G401.6 (cell line): ENCODE measurements around the gene UTP18.
"Not testable (repeated sequence)": the region's sequence is repeated elsewhere in the genome, so short reads cannot be mapped to it uniquely, and the experiment has no call there.

Source experiments
- FAIRE-seq: peaks from 2 replicates; lab custom pipeline; 2012; peaks lifted over from hg19 to GRCh38; lab: Jason Lieb, UNC

The UTP18 gene

GRCh38 chr17:51259564-51260236, 646 bp upstream of the UTP18 start, which contains the start of gene MBTD1:
TSS of gene MBTD1 (minus strand) at chr17:51260049. CDS start at chr17:51225161, 34,888 bp downstream.
- peak; percentile 36 for FAIRE-seq

- FAIRE-seq, result no peak
Observed at GRCh38 chr17:51261024-51261963, 948 bp downstream of the UTP18 start.

GRCh38 chr17:51263006-51263405, 2.7 kb downstream of the UTP18 start:
- FAIRE-seq, result no peak

GRCh38 chr17:51264466-51264865, 4.1 kb downstream of the UTP18 start:
- FAIRE-seq, result not testable (repeated sequence)

GRCh38 chr17:51269991-51270390, 9.6 kb downstream of the UTP18 start:
- FAIRE-seq, result no peak

- FAIRE-seq, result no peak
Observed at GRCh38 chr17:51270636-51271035, 10.3 kb downstream of the UTP18 start.

GRCh38 chr17:51272812-51273211, 12.5 kb downstream of the UTP18 start:
- no peak for FAIRE-seq

GRCh38 chr17:51275381-51275780, 15.0 kb downstream of the UTP18 start:
- FAIRE-seq, result no peak

- FAIRE-seq, result no peak
Observed at GRCh38 chr17:51279183-51279582, 18.8 kb downstream of the UTP18 start.

- FAIRE-seq, result no peak
Observed at GRCh38 chr17:51287412-51287811, 27.1 kb downstream of the UTP18 start.

- no peak for FAIRE-seq
Observed at GRCh38 chr17:51289696-51290111, 29.4 kb downstream of the UTP18 start.

GRCh38 chr17:51294338-51294737, 34.0 kb downstream of the UTP18 start:
- not testable (repeated sequence) for FAIRE-seq

- peak; percentile 92 for FAIRE-seq
Observed at GRCh38 chr17:51298508-51299371, 38.4 kb downstream of the UTP18 start.

- FAIRE-seq, result no peak
Observed at GRCh38 chr17:51299859-51300258, 39.5 kb downstream of the UTP18 start.

GRCh38 chr17:51305182-51305581, 44.8 kb downstream of the UTP18 start:
- FAIRE-seq, result no peak

- FAIRE-seq, result not testable (repeated sequence)
Observed at GRCh38 chr17:51312003-51312402, 51.7 kb downstream of the UTP18 start.

- no peak for FAIRE-seq
Observed at GRCh38 chr17:51319186-51319585, 58.8 kb downstream of the UTP18 start.

GRCh38 chr17:51322390-51323029, 62.2 kb downstream of the UTP18 start:
- peak; percentile 11 for FAIRE-seq

- FAIRE-seq, result no peak
Observed at GRCh38 chr17:51325471-51325870, 65.1 kb downstream of the UTP18 start.

- FAIRE-seq, result not testable (repeated sequence)
Observed at GRCh38 chr17:51330861-51331503, 70.6 kb downstream of the UTP18 start.

GRCh38 chr17:51335006-51335590, 74.8 kb downstream of the UTP18 start:
- no peak for FAIRE-seq
